NCI-H1417 treated with DMSO at 0.1 percent for 48 hours (cell line): ENCODE data around the gene DUSP5.

Source experiments
- DNase-seq: peaks from one replicate; lab custom pipeline; 2025; lab: John Stamatoyannopoulos, UW

The DUSP5 gene

GRCh38 chr10:110501142-110501937 lies 3.6 kb downstream of the DUSP5 start:
- no peak for DNase-seq

- no peak for DNase-seq
Measured at GRCh38 chr10:110502072-110502845, 4.6 kb downstream of the DUSP5 start.

- DNase-seq: no peak
Measured at GRCh38 chr10:110502851-110503301, 5.2 kb downstream of the DUSP5 start.

GRCh38 chr10:110503528-110504110 lies 5.9 kb downstream of the DUSP5 start:
- DNase-seq: no peak

GRCh38 chr10:110504111-110504735 lies 6.5 kb downstream of the DUSP5 start:
- DNase-seq: no peak

GRCh38 chr10:110505130-110505770 lies 7.5 kb downstream of the DUSP5 start:
- DNase-seq: no peak

GRCh38 chr10:110506448-110506847 lies 8.7 kb downstream of the DUSP5 start:
- DNase-seq: no peak

GRCh38 chr10:110507346-110507745 lies 9.6 kb downstream of the DUSP5 start:
- no peak for DNase-seq

GRCh38 chr10:110508159-110508788 lies 10.6 kb downstream of the DUSP5 start:
- no peak for DNase-seq

- DNase-seq: peak; percentile 34
Measured at GRCh38 chr10:110508806-110509544, 11.3 kb downstream of the DUSP5 start.

GRCh38 chr10:110509560-110509959 lies 11.9 kb downstream of the DUSP5 start:
- DNase-seq: no peak

GRCh38 chr10:110510086-110510485 lies 12.4 kb downstream of the DUSP5 start:
- DNase-seq: no peak

- DNase-seq: no peak
Measured at GRCh38 chr10:110510730-110511129, 13.0 kb downstream of the DUSP5 start.

GRCh38 chr10:110511734-110512449 lies 14.2 kb downstream of the DUSP5 start:
- DNase-seq: no peak

- no peak for DNase-seq
Measured at GRCh38 chr10:110512461-110513187, 14.9 kb downstream of the DUSP5 start.

GRCh38 chr10:110513949-110514348 lies 16.2 kb downstream of the DUSP5 start:
- no peak for DNase-seq

GRCh38 chr10:110514848-110515247 lies 17.1 kb downstream of the DUSP5 start:
- DNase-seq: no peak

GRCh38 chr10:110516815-110517492 lies 19.2 kb downstream of the DUSP5 start:
- DNase-seq: no peak
